ENCODE measurements around the gene CASK. TPM values are rescaled to one million over a fixed set of nuclear protein-coding genes. Genes with fewer than 3 reads are reported as not detected.
"Not testable (repeated sequence)": the region's sequence is repeated elsewhere in the genome, so short reads cannot be mapped to it uniquely, and the experiment has no call there.

The CASK gene
- total RNA-seq, 2 donors from 2014 or later, result 15.0 to 17.0 TPM

- Histone ChIP-seq H3K9me3 (no peaks in the 10 kb centered on the region), H3K27me3 (no peaks in the 10 kb centered on the region), H3K36me3 (no peaks in the 10 kb centered on the region), H3K4me1 (no peaks in the 10 kb centered on the region), H3K27ac (no peak overlapping the region), H3K4me3 (no peak overlapping the region)
- DNase-seq (ENCODE audit: low spot score), result no peak
- TF ChIP-seq CTCF (IDR thresholded peaks at IDR 0.05), result no peak
Observed at GRCh38 chrX:41616255-41616654, 307.1 kb downstream of the CASK start.

- no peaks in the 10 kb centered on the region for H3K4me1 ChIP-seq
Observed at GRCh38 chrX:41608244-41608643, 315.1 kb downstream of the CASK start.

GRCh38 chrX:41607264-41607832 is 316.0 kb downstream of the CASK start:
- TF ChIP-seq CTCF (IDR thresholded peaks at IDR 0.05), result no peak
- H3K9me3 ChIP-seq, result no peaks in the 10 kb centered on the region
- no peak overlapping the region for H3K27ac ChIP-seq
- H3K4me1 ChIP-seq, result no peaks in the 10 kb centered on the region
- H3K4me3 ChIP-seq, result no peak overlapping the region
- no peaks in the 10 kb centered on the region for H3K36me3 ChIP-seq
- no peaks in the 10 kb centered on the region for H3K27me3 ChIP-seq
- no peak for DNase-seq (ENCODE audit: low spot score)

More at GRCh38 chrX:41608244-41608643, 315.1 kb downstream of the CASK start:
- no peak for TF ChIP-seq CTCF (IDR thresholded peaks at IDR 0.05)
- no peak overlapping the region for H3K27ac ChIP-seq
- H3K36me3 ChIP-seq, result no peaks in the 10 kb centered on the region
- no peaks in the 10 kb centered on the region for H3K27me3 ChIP-seq
- H3K4me3 ChIP-seq, result no peak overlapping the region
- no peaks in the 10 kb centered on the region for H3K9me3 ChIP-seq
- no peak for DNase-seq (ENCODE audit: low spot score)

- not testable (repeated sequence) for H3K4me1 ChIP-seq; H3K27ac ChIP-seq; H3K4me3 ChIP-seq; DNase-seq (ENCODE audit: low spot score); H3K9me3 ChIP-seq; H3K27me3 ChIP-seq; H3K36me3 ChIP-seq
Observed at GRCh38 chrX:41606057-41606456, 317.3 kb downstream of the CASK start.

- H3K36me3 ChIP-seq, result no peaks in the 10 kb centered on the region
- H3K27ac ChIP-seq, result no peak overlapping the region
- H3K4me1 ChIP-seq, result no peaks in the 10 kb centered on the region
- TF ChIP-seq CTCF (IDR thresholded peaks at IDR 0.05), result no peak
- H3K4me3 ChIP-seq, result no peak overlapping the region
- DNase-seq (ENCODE audit: low spot score), result no peak
- H3K27me3 ChIP-seq, result no peaks in the 10 kb centered on the region
- H3K9me3 ChIP-seq, result no peaks in the 10 kb centered on the region
Observed at GRCh38 chrX:41604766-41605543, 318.4 kb downstream of the CASK start.

- no peak for DNase-seq (ENCODE audit: low spot score)
Observed at GRCh38 chrX:41604177-41604576, 319.2 kb downstream of the CASK start.

More at GRCh38 chrX:41604177-41604576, 319.2 kb downstream of the CASK start:
- Histone ChIP-seq H3K27ac (no peak overlapping the region), H3K4me1 (peaks cover 0 to 2% of the 10 kb centered on the region in 2 donors), H3K9me3 (no peaks in the 10 kb centered on the region), H3K36me3 (no peaks in the 10 kb centered on the region), H3K27me3 (no peaks in the 10 kb centered on the region), H3K4me3 (no peak overlapping the region)
- TF ChIP-seq CTCF (IDR thresholded peaks at IDR 0.05), result no peak
